HEK293 (cell line): ENCODE data around the gene ARMC2.

Experiments used
- CTCF ChIP-seq: fragments of 450-650 bp; formaldehyde crosslinking; IDR thresholded peaks from 2 replicates; pipeline ENCODE4 v1.5.1; 2016; ENCODE audit warnings: missing biosample characterization, missing genetic modification characterization
- YY1 ChIP-seq: fragments of 450-650 bp; formaldehyde crosslinking; IDR thresholded peaks from 2 replicates; pipeline ENCODE4 v1.5.1; 2018; ENCODE audit warnings: missing biosample characterization, missing genetic modification characterization
- ZFHX2 ChIP-seq: fragments of 450-650 bp; formaldehyde crosslinking; conservative IDR thresholded peaks from 2 replicates; pipeline ENCODE4 v1.5.1; 2016; ENCODE audit warnings: missing biosample characterization, missing genetic modification characterization
- ZNF114 ChIP-seq: fragments of 450-650 bp; formaldehyde crosslinking; IDR thresholded peaks from 2 replicates; pipeline ENCODE4 v1.5.0; 2017; ENCODE audit warnings: missing biosample characterization, missing genetic modification characterization
- ZNF501 ChIP-seq: fragments of 450-650 bp; formaldehyde crosslinking; IDR thresholded peaks from 2 replicates; pipeline ENCODE4 v1.5.1; 2016; ENCODE audit warnings: missing biosample characterization, missing genetic modification characterization
- ZNF776 ChIP-seq: fragments of 450-650 bp; formaldehyde crosslinking; IDR thresholded peaks from 2 replicates; pipeline ENCODE4 v1.5.0; 2017; ENCODE audit warnings: missing biosample characterization, missing genetic modification characterization, borderline replicate concordance
- ZNF791 ChIP-seq: fragments of 450-650 bp; formaldehyde crosslinking; IDR thresholded peaks from 2 replicates; pipeline ENCODE4 v1.5.1; 2016; ENCODE audit warnings: missing biosample characterization, missing genetic modification characterization

GRCh38 chr6:108844135-108844534, 4.1 kb upstream of the ARMC2 start:
- TF ChIP-seq CTCF (tag by site-specific recombination): no peak
- TF ChIP-seq ZNF501 (tag by site-specific recombination): no peak
- no peak for TF ChIP-seq YY1 (tag by site-specific recombination)
- TF ChIP-seq ZNF776 (tag by site-specific recombination): no peak
- TF ChIP-seq ZFHX2 (tag by site-specific recombination): no peak
- TF ChIP-seq ZNF791 (tag by site-specific recombination): no peak
- no peak for TF ChIP-seq ZNF114 (tag by site-specific recombination)
